Measurements from ENCODE around the gene ATXN1. TPM values are rescaled to one million over a fixed set of nuclear protein-coding genes. Genes with fewer than 3 reads are reported as not detected.

Gene ATXN1
- total RNA-seq, 1 donor from 2014 or later, result 59.8 TPM

DNA sequence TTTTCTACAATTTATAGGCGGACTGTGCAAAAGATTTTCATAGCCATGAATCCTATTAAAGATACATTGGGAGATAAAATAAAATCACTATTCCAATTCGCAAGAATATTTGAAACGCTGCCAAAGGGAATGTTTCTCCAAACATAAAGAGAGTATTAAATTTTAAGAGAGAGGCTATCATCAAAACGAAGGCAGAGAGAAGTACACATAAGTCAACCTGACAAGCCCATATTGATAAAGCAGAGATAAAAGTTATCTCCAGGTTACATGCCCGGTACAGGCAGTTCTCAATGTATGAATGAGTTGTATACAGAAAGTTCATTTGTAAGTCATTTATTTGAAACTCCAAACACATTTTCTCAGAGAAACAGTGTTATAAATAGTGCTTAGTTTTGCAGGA is 193.1 kb downstream of the ATXN1 start:
- Mint-ChIP-seq H3K4me1 (peaks cover 12% of the 10 kb centered on the region), H3K36me3 (ENCODE audit: low read depth) (peaks cover 2% of the 10 kb centered on the region), H3K27ac (no peak overlapping the region), H3K27me3 (no peaks in the 10 kb centered on the region), H3K4me3 (no peak overlapping the region), H3K9me3 (no peaks in the 10 kb centered on the region)
- DNase-seq (no peak), ATAC-seq (ENCODE audit: low read depth) (no peak)
- ChIA-PET CTCF (interaction anchor here (1.6 kb wide), 1 partner anchor 195 kb away, joined by 4 read pairs; no protein-coding TSS in a partner anchor), POLR2A (no interaction called here)
- no peak for TF ChIP-seq CTCF (IDR thresholded peaks at IDR 0.05)
- intact Hi-C loops (cut with micrococcal nuclease), result no loop called here

DNA sequence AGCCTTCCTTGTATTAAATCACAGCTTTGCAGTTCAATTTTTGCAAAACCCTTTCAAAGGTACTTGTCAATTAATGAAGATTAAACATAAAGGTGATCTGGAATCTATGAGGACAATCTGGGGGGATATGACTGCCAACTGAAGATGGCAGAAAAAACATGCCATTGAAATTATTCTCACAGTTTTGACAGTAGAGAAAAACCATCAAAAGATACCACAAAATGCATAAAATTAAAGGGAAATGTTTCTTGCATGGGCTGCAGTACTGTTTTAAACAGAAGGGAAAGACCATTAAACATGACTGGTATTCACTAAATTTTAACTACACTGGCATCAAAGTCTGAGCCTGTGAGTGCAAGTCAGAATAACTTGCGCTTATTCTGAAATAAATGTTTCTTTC is 194.2 kb downstream of the ATXN1 start:
- H3K4me1 Mint-ChIP-seq, result peaks cover 12% of the 10 kb centered on the region
- TF ChIP-seq CTCF (IDR thresholded peaks at IDR 0.05), result no peak
- DNase-seq (no peak), ATAC-seq (ENCODE audit: low read depth) (no peak)
- no peaks in the 10 kb centered on the region for H3K9me3 Mint-ChIP-seq
- ChIA-PET POLR2A (no interaction called here), CTCF (interaction anchor here (1.6 kb wide), 1 partner anchor 196 kb away, joined by 4 read pairs; no protein-coding TSS in a partner anchor)
- no peaks in the 10 kb centered on the region for H3K27me3 Mint-ChIP-seq
- intact Hi-C loops (cut with micrococcal nuclease), result no loop called here
- H3K27ac Mint-ChIP-seq, result no peak overlapping the region
- H3K4me3 Mint-ChIP-seq, result no peak overlapping the region
- H3K36me3 Mint-ChIP-seq (ENCODE audit: low read depth), result peaks cover 2% of the 10 kb centered on the region

GRCh38 chr6:16564436-16564835 is 196.8 kb downstream of the ATXN1 start:
- H3K4me1 Mint-ChIP-seq, result peaks cover 5% of the 10 kb centered on the region
- ChIA-PET POLR2A (no interaction called here), CTCF (no interaction called here)
- H3K4me3 Mint-ChIP-seq, result no peak overlapping the region
- peaks cover 2% of the 10 kb centered on the region for H3K36me3 Mint-ChIP-seq (ENCODE audit: low read depth)
- H3K9me3 Mint-ChIP-seq, result no peaks in the 10 kb centered on the region
- DNase-seq (no peak), ATAC-seq (ENCODE audit: low read depth) (no peak)
- intact Hi-C loops (cut with micrococcal nuclease), result no loop called here
- no peaks in the 10 kb centered on the region for H3K27me3 Mint-ChIP-seq
- no peak overlapping the region for H3K27ac Mint-ChIP-seq
- no peak for TF ChIP-seq CTCF (IDR thresholded peaks at IDR 0.05)

GRCh38 chr6:16563628-16564240 is 197.5 kb downstream of the ATXN1 start:
- no peak for DNase-seq
- H3K27me3 Mint-ChIP-seq, result no peaks in the 10 kb centered on the region
- POLR2A ChIA-PET, result no interaction called here
- no peak overlapping the region for H3K4me3 Mint-ChIP-seq
- no peak for ATAC-seq (ENCODE audit: low read depth)
- no peak for TF ChIP-seq CTCF (IDR thresholded peaks at IDR 0.05)
- CTCF ChIA-PET, result no interaction called here
- no peaks in the 10 kb centered on the region for H3K9me3 Mint-ChIP-seq
- H3K36me3 Mint-ChIP-seq (ENCODE audit: low read depth), result peaks cover 2% of the 10 kb centered on the region
- H3K4me1 Mint-ChIP-seq, result peaks cover 2% of the 10 kb centered on the region
- H3K27ac Mint-ChIP-seq, result no peak overlapping the region
- intact Hi-C loops (cut with micrococcal nuclease), result no loop called here

- no peak for TF ChIP-seq CTCF (IDR thresholded peaks at IDR 0.05)
- ATAC-seq (ENCODE audit: low read depth) (no peak), DNase-seq (no peak)
- H3K4me3 Mint-ChIP-seq, result no peak overlapping the region
- intact Hi-C loops (cut with micrococcal nuclease), result no loop called here
- no peaks in the 10 kb centered on the region for H3K4me1 Mint-ChIP-seq
- H3K9me3 Mint-ChIP-seq, result no peaks in the 10 kb centered on the region
- peaks cover 2% of the 10 kb centered on the region for H3K36me3 Mint-ChIP-seq (ENCODE audit: low read depth)
- H3K27ac Mint-ChIP-seq, result no peak overlapping the region
- H3K27me3 Mint-ChIP-seq, result no peaks in the 10 kb centered on the region
- ChIA-PET POLR2A (interaction anchor here (0.7 kb wide), 1 partner anchor 89 kb away, joined by 3 read pairs; no protein-coding TSS in a partner anchor), CTCF (no interaction called here)
Measured at GRCh38 chr6:16562498-16562897, 198.8 kb downstream of the ATXN1 start.

Measured in activated B cell treated with CpG ODN at 0.5 μM for 24 hours (primary cell).